M059J (cell line): ENCODE results near the gene PARD3. TPM values are rescaled to one million over a fixed set of nuclear protein-coding genes. Genes with fewer than 3 reads are reported as not detected.

Experiments used
- DNase-seq: peaks from one replicate; pipeline ENCODE4 v3.0.0-alpha.2; 2012; ENCODE audit warnings: low read depth
- total RNA-seq: library from RNA; depleted of rRNA; stranded (reverse); fragments of >200 nt; shearing (Covaris generic); gene quantifications from 2 replicates; pipeline ENCODE4 v1.2.3, GENCODE V29; 2014

PARD3 gene
- total RNA-seq, 1 experiment from 2014 or later, result 17.0 TPM

DNA sequence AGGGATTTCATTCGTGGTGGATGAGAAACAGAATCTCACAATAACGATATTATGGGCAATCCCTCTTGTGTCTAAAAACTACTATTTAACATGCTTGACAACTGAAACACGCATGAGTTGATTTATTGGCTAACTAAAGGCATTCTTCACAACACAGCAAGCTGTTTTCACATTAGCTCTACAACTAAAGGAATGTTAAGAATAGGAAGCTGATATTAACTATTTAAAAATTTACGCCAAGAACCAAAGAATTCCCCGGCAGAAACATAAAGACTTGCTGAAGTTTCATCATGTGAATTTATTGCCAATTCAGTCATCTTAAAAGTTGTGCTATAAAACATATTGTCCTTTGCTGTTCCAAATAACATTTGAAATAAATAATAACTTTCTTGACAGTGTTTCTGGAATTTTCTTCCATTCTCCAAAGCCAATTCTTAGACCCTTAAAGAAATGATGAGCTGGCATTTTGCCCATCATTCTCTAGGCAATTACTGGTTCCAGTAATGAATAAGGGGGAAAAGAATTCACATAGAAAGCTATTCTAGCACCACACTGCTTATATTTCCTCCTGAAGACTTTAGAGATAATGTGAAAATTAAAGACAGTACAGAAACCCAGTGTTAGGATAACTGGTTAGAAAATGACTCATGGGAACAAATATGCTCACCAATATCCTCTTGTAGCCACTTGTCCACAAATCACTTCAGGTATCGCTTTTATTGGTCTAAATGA lies 233.1 kb downstream of the PARD3 start:
- DNase-seq, result peak; percentile 59

DNA sequence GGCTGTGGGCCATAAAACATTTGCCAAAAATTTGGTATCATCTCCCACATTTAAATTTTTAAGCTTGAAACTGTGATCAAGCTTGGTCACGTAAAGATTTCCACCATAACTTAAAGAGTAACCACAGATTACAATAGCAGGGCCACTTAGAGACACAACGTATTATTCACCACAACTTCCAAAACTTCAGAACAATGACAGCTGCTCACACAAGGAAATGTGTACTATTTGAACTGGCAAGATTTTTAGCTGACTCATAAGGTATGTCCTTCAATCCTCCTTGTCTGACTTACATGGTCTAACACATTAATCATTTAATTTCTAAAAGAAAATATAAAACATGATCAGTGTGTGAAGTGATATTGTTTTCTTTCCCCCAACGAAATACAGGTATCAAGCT lies 234.5 kb downstream of the PARD3 start:
- peak; percentile 76 for DNase-seq

DNA sequence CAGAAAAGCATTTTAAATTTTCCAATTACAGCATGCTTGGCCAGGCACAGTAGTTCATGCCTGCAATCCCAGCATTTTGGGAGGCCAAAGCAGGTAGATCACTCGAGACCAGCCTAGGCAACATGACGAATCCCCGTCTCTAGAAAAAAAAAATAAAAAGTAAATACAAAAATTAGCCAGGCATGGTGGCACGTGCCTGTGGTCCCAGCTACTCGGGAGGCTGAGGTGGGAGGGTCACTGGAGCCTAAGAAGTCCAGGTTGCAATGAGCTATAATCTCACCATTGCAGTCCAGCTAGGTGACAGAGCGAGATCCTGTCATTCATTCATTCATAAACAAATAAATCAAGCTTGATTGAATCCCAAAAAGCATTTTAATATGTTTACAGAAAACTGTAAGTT lies 234.9 kb downstream of the PARD3 start:
- DNase-seq, result peak; percentile 26

DNA sequence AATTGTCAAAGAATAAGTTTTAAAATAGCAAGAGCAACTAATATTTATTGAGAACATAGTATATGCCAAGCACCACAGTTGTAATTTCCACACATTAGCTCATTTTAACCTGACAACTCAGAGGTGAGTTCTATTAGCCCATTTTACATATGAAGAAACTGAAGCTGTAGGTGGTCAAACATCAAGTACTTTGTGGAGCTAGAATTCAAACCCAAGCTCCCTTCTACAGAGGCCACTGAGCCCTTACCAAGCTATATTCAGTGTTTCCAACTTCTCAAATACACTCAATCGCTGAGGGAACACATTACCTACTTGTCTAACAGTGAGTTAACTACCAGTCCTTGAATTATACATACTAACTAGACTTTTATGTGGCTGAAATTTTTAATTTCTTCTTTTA lies 236.6 kb downstream of the PARD3 start:
- DNase-seq, result no peak

DNA sequence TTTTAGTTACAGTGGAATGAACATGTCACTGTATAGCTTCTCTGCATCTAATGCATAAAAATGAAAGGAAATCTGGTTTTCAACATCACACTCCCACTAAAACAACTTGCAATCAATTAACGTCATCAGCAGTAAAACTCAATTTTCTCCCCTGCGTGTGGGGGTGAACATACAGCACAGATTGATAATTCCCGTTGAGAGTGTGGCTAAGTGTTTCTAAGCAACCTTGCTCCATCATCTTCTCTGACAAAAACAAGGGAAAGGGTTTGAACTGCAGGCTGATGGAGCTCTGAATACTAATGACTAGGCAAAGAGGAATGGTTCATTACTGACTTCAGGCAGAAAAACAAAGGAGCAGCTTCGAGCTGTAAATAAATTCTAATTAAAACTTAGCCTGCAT lies 238.3 kb downstream of the PARD3 start:
- no peak for DNase-seq

DNA sequence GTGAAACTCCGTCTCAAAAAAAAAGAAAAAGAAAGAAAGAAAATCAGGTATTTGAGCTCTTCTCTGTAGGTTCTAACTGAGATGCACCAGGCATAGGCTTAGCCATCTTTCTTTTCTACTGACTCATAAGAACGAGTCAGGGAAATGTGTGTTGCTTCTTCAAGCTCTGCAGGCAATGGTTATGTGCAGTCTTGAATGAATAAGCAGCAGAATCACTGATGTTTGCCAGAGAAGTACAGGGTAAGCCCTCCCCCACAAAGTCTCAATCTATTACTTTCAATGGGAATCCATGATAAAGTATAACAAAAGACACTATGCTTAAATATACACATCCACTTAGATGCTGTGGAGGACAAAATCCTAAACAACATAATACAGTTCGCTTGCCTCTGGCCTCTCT lies 239.2 kb downstream of the PARD3 start:
- DNase-seq, result peak; percentile 27

DNA sequence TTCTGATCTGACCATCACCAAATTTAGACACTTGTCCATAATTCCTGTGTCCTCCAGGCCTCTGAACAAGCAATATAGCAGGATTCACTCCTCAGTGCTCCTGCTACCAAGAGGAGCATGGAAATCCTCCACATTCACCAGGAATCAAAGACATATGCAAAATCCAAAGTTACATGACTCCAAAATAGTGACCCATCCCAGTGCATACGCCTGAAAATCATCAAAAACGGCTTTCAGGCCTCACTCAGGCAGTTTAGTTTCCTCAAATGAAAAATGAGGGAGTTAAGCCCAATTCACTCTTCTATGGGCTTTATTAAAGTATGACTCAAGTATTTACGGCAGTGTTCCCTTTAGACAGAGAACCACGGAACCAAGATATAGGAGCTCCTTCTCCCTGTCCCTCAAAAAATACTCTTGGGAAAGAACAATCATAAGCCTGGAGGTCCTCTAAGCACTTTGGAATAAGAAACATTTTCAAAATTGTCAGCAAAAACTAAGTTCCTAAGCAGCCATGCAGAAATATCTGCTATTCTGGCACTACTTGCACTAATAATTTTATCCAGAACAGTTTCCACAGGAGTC lies 240.7 kb downstream of the PARD3 start:
- no peak for DNase-seq

DNA sequence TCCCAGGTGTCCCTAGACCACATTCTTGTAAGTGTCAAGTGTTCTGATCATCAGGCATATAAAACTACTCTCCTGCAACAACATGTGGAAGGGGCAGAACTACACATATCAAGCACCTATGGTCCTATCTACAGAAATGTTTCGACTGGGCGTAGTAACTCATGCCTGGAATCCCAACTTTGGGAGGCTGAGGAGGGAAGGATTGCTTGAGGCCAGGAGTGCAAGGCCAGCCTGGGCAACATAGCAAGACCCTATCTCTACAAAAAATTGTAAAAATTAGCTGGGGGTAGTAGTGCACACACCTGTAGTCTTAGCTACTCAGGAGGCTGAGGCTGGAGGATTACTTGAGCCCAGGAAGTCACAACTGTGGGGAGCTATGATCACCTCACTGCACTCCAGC lies 244.2 kb downstream of the PARD3 start:
- DNase-seq, result no peak

DNA sequence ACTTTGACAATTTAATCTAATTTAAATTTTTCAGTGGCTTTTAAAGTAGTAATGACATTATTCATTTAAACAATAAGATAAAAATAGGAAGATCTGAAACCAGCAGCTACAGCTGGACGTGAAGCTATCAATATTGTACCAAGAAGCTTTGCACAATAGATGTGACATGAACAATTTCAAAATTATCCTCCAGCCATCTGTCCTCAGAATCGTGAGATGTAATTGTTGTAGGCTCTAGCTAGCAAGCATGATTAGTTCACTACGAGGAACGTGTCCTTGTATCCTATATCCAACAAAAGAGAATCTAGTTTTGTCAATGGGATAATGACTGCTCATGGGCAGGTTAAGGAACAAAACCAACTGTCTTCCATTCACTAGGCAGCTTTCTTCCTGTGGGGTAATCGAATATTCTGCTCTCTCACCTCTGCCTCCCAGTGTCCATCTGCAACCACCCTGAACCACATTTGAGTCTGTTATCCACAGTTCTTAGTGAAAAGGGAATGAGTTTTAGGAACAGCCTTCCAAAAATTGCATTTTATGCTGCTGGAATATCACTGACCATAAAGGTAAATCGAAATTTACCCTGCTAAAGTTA lies 247.3 kb downstream of the PARD3 start:
- no peak for DNase-seq

DNA sequence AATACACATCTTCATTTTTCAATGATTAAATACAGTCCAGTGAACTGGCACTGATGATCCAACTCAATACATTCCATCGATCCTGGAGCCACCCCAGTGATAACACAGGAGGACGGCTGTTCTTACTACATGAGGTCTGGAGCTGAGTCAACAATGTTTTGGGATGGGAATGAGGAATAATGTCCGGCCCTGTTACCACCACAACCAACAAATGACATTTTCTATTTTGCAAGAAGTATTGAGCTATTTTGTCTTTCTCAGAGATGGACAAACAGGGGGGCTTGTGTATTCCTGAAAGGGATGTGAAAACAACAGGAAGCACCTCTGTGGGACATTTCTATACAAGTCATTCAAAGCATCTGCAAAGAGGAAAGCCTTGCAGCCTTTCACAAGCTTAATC lies 249.2 kb downstream of the PARD3 start:
- DNase-seq, result no peak

DNA sequence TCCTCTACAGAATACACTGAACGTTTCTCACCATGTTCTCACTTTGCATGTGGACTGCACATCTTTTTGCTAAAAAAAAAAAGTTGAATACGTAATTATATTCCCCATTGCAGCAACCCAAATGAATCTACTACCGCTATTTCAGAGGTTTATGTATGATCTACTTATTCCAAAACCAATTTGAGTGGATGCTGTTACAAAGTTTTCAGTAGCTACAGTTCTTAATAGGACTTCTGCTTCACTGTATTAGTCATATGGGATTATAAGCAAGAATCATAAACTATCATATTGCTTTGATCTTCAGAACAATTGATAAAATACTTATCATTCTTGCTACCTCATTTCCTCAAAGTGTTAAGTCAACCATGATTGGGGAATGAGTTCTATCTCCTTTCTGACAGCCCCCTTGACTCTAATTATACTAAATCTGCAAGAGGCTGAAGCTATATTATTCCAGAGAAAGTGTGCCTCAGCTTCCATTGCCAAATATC lies 257.0 kb downstream of the PARD3 start:
- no peak for DNase-seq

DNA sequence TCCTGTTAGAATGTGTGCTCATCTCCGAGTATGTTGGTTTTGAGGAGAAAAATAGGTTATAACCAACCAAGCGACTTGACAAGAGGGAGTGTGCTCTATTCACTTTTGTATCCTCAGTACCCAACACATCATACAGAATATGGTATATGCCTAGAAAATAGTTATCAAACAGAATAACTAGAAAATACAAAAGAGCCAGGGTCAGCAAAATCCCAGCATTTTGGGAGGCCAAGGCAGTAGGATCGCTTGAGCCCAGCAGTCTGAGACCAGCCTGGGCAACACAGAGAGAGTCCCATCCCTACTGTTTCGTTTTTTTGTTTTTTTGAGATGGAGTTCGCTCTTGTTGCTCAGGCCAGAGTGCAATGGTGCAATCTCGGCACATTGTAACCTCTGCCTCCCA lies 257.9 kb downstream of the PARD3 start:
- no peak for DNase-seq

DNA sequence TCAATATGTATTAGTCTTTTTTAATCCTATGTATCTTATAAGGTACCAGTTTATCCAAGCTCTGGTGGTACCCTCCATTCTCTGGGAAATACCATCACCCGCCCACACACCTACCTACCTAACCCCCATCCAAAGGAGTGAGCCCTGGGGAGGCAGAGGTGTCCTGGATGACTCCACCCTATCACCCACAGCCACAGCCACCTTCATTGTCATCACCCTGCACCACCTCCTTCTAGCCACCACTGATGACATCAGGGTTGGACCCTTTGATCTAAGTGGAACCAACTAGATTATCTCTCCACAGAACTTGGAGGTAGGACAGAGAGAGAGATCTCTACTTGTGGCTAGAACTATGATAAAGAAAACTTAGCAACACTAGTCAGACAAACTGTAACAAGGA lies 259.4 kb downstream of the PARD3 start:
- DNase-seq, result peak; percentile 9

DNA sequence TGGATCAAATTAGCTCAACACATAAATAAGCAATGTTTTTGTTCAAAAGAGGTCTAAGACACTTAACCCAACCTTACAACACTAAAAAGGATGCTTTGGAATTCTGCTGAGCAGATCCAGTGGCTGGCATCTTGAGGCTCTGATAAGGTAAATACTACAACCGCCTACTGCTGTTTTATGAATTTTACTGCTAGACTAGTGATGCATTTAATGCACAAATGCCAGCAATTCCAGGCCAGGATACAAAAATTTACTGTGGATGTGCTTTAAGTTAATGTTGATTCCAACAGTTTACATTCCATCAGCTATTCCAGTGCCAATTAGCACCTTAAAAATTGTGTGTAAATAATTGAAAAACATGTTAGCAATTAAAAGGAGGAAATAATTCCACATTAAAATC lies 261.3 kb downstream of the PARD3 start:
- no peak for DNase-seq

DNA sequence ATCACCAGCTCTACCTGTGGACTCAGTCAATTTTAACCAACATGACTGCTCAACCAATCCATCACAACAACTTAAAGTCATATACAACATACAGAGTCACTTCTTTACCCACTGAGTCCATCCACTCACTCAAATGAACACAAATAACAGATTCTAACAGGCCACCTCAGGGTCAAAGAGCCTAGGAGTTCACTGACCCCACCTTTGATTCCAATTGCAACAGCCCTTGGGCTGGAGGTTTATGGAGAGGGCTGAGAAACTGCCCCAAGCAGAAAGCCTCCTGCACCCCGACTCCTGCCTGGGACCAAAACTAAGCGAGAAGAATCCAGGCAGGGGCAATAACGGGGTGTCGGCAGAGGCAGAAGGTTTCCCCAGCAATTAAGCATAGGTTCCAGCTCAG lies 263.8 kb downstream of the PARD3 start:
- no peak for DNase-seq

DNA sequence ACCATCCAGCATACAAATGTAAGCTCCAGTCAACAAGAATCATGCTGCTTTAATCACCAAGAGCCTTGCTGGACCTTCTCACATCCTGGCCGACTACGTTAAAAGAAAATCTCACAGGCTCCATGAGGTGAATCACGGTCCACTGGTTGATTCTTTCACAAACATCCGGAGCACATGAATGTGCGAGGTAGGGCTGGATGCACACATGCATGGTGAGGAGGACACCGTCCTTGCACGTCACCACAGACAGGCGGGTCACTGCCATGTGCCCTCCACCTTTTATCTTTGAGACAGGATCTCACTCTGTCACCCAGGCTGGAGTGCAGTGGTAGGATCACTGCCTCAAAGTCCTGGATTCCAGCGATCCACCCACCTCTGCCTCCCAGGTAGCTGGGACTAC lies 265.1 kb downstream of the PARD3 start:
- DNase-seq, result no peak

DNA sequence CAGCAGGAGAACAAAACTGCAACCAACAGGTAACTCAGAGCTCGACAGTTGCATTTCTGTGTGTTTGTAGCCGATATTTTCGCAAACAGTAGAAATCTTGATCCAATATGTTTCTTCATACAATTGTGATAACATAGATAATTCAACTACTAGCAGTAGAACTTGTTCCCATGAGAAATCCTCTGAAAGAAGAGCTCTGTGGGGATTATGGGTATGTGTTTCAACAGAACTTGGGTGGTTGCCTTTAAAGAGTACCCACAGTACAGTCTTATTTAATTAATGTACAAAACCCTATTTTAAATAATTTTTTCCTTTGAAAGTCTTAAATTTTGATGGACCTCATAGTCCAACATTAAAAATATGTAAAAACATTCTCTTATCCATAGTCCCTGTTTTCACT lies 266.1 kb downstream of the PARD3 start:
- no peak for DNase-seq

DNA sequence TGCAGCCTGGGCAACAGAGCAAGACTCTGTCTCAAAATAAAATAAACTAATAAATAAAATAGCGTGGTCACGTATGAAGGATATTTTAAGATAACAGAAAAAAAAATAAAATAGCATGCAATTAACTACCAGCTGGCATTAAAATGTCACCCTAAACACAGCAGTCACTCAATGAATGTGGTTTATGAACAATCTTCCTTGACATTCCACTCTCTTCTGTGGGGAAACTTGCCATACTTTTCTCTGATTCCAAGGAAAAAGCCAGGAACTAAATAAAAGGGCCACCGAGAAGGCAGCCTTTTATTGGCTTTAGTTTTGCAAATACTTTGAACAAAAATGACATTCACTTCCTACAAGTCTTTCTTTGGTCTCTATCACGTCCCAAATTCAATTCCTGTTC lies 266.6 kb downstream of the PARD3 start:
- DNase-seq, result no peak

DNA sequence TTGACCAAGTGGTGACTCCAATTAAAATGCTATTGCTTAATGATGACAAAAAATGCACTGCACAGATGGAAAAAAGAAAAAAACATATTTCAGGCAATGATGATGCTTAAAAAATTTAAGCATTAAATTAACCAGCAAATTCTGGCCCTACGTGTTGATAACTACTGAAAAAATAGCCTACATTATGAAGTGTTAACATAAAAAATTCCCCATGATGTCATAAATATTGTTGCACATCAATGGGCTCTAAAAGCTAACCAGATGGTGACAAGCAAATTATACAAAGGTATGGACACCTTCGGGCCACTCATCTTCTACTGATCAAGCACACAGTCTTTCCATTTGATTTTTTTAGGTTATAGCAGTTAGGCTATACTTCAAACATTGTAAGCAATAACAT lies 267.4 kb downstream of the PARD3 start:
- DNase-seq, result no peak

DNA sequence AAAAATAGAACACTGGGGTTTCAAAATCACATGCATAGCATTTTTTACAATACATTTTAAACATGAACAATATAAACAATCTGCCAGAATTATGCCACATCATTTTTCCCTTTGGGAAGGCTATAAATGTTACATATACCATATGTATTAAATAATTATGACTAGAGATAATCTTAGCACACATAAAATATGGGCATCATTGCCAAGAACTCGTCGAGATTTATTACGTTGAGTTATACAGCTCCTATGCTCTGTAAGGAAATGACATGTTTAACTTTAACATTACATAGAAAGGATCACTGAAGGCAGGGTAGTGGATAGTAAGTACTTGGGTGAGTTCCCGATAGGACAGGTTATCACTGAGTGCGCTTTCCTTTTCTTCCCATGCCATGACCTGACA lies 267.8 kb downstream of the PARD3 start:
- no peak for DNase-seq

DNA sequence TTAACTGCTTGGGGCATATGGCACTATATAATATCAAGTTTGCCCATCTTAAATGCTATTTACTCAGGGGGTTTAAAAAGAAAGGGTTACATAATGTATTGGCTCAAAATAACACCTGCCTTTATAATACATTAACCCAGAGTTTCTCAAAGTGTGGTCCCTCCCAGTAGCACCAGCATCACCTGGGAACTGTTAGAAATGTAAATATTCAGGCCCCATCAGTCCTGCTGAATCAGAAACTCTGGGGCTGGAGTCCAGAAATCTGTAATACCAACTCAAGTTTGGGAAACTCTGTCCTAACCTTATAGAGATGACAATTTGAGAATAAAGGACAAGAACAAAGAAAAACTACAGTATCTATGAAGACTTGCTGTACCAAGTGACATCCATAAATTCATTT lies 270.7 kb downstream of the PARD3 start:
- DNase-seq, result no peak

DNA sequence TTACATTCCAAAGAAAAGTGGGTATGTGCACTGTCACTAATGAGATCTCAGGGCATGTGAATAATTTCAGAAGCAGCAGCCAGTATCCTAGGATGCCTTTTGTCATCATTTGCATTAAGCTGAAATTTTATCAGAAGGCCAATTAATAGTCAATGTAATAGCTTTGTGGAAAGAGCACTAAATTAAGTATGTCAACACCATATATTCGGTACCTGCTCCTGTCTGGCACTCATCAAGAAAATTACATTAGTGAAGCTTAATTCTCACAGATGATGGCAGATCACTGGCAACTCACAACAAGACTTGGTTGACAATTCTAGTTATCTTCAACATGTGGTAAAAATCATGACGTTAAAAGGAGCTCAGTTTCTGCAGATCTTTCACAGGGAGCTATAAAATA lies 271.4 kb downstream of the PARD3 start:
- DNase-seq, result no peak

DNA sequence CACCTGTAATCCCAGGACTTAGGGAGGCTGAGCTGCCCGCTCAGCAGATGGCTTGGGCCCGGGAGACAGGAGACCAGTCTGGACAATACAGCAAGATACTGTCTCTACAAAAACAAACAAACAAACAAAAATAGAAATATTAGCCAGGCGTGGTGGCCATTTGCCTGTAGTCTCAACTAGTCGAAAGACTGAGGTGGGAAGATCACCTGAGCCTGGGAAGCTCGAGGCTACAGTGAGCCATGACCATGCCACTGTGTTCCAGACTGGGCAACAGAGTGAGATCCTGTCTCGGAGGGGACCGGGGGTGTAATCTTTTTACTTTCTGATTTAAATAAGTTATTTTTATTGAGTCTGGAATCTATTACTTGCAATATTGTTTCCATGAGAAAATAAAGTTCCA lies 274.6 kb downstream of the PARD3 start:
- DNase-seq, result no peak
